ENCODE results near the gene MYO18B.

- TF ChIP-seq CTCF (IDR thresholded peaks at IDR 0.05; ENCODE audit: extremely low read depth in 1 of 2, insufficient read depth in 1 of 2, low read depth in 1 of 2, low read length in 2 of 2) (no peak), POLR2A (IDR thresholded peaks at IDR 0.05; ENCODE audit: low read depth, low read length) (no peak)
Measured at GRCh38 chr22:25930083-25930482, 188.1 kb downstream of the MYO18B start.

All from endothelial cell of umbilical vein (primary cell).